Fibroblast of lung (primary cell): ENCODE data around the gene OR8H1. TPM values are rescaled to one million over a fixed set of nuclear protein-coding genes. Genes with fewer than 3 reads are reported as not detected.

Experiments used
- DNase-seq, 2 donors: peaks; one replicate each; pipeline versions ENCODE4 v3.0.0 to v3.0.0-alpha.2; 2010; ENCODE audit warnings: low read depth in 2 of 2
- H2AFZ ChIP-seq: 2 replicates; pipeline ENCODE4 v1.5.1; 2012; ENCODE audit warnings: low read length, control low read depth, inconsistent platforms
- H3K27ac ChIP-seq: 2 replicates; pipeline ENCODE4 v1.5.1; 2011; ENCODE audit warnings: low read length, control low read depth; ENCODE audit not compliant: insufficient read depth
- H3K27me3 ChIP-seq: 2 replicates; pipeline ENCODE4 v1.5.1; 2011; ENCODE audit warnings: mild to moderate bottlenecking, low read length; ENCODE audit not compliant: control insufficient read depth, insufficient read depth
- H3K36me3 ChIP-seq: 2 replicates; pipeline ENCODE4 v1.5.1; 2011; ENCODE audit warnings: low read length; ENCODE audit not compliant: control insufficient read depth, insufficient read depth
- H3K4me1 ChIP-seq: 2 replicates; pipeline ENCODE4 v1.5.1; 2011; ENCODE audit warnings: low read length; ENCODE audit not compliant: control insufficient read depth, insufficient read depth; ENCODE audit errors: extremely low read depth
- H3K4me2 ChIP-seq: 2 replicates; pipeline ENCODE4 v1.5.1; 2011; ENCODE audit warnings: low read length, control low read depth; ENCODE audit not compliant: insufficient read depth; ENCODE audit errors: extremely low read depth
- H3K4me3 ChIP-seq, 4 experiments: fragments of 200-600 bp in 1 of 4; sonication (generic) in 1 of 4; replicated peaks in 1 of 4; 2 replicates each; pipeline ENCODE4 v1.5.1; 2011 to 2016; ENCODE audit warnings: low read length in 4 of 4, low read depth in 3 of 4, mild to moderate bottlenecking in 3 of 4, control low read depth in 2 of 4, inconsistent platforms in 1 of 4, mixed read lengths in 1 of 4; ENCODE audit not compliant: insufficient read depth in 1 of 4; ENCODE audit errors: control extremely low read depth in 1 of 4
- H3K79me2 ChIP-seq: 2 replicates; pipeline ENCODE4 v1.5.1; 2012; ENCODE audit warnings: mild to moderate bottlenecking, low read length, inconsistent platforms; ENCODE audit not compliant: control insufficient read depth, insufficient read depth
- H3K9ac ChIP-seq: 2 replicates; pipeline ENCODE4 v1.5.1; 2011; ENCODE audit warnings: mild to moderate bottlenecking, low read length, control low read depth; ENCODE audit not compliant: insufficient read depth
- H3K9me3 ChIP-seq: 2 replicates; pipeline ENCODE4 v1.5.1; 2012; ENCODE audit warnings: low read depth, low read length; ENCODE audit not compliant: control insufficient read depth, insufficient read depth
- H4K20me1 ChIP-seq: 2 replicates; pipeline ENCODE4 v1.5.1; 2011; ENCODE audit warnings: low read length; ENCODE audit not compliant: control insufficient read depth, insufficient read depth; ENCODE audit errors: extremely low read depth
- CTCF ChIP-seq, 2 donors: IDR thresholded peaks in 1 of 2; conservative IDR thresholded peaks in 1 of 2; 1 replicate in 1 of 2; 2 replicates in 1 of 2; pipeline ENCODE4 v1.5.1; 2011 to 2012; ENCODE audit warnings: low read length in 2 of 2, control low read depth in 1 of 2, inconsistent platforms in 1 of 2, low read depth in 1 of 2, mild to moderate bottlenecking in 1 of 2
- EZH2 ChIP-seq: IDR thresholded peaks from 2 replicates; pipeline ENCODE4 v1.5.1; 2012; ENCODE audit warnings: low read length, control low read depth, mild to moderate bottlenecking; ENCODE audit errors: missing control alignments
- polyA minus RNA-seq: library from RNA; depleted of rRNA, polyadenylated mRNA; stranded (reverse); fragments of >200 nt; gene quantifications from 2 replicates; pipeline ENCODE4 v1.2.3, GENCODE V29; 2011; ENCODE audit warnings: low replicate concordance
- polyA plus RNA-seq, 2 donors: library from polyadenylated mRNA; depleted of rRNA in 1 of 2; stranded (reverse) in 1 of 2; unstranded in 1 of 2; fragments of >200 nt; gene quantifications; 2 replicates each; pipeline ENCODE4 v1.2.1, GENCODE V29; 2011 to 2012; ENCODE audit warnings: missing spikeins in 1 of 2
- total RNA-seq: library from RNA; depleted of rRNA; stranded (reverse); fragments of >200 nt; gene quantifications from 2 replicates; pipeline ENCODE4 v1.2.1, GENCODE V29; 2014

Gene OR8H1
- not detected in 2 replicates for total RNA-seq
- polyA plus RNA-seq, result not detected in 2 replicates
- polyA plus RNA-seq (2012), result not detected in 2 replicates
- polyA minus RNA-seq, result not detected in 2 replicates

GRCh38 chr11:56292154-56292553 is at the start of gene OR8H1:
Gene OR8H1 (minus strand): TSS chr11:56292254. CDS start chr11:56291062, 1,192 bp downstream.
- H2AFZ ChIP-seq, result no peak within 1 kb of the TSS
- H3K4me1 ChIP-seq, result no peaks in the 10 kb centered on the region
- H3K27ac ChIP-seq, result no peak within 1 kb of the TSS
- H3K4me2 ChIP-seq, result no peak within 1 kb of the TSS
- no peaks in the 10 kb centered on the region for H4K20me1 ChIP-seq
- no peak within 1 kb of the TSS for H3K4me3 ChIP-seq
- no peak within 1 kb of the TSS for H3K9ac ChIP-seq
- no peaks in the 10 kb centered on the region for H3K27me3 ChIP-seq
- H3K79me2 ChIP-seq, result no peaks in the 10 kb centered on the region
- no peak for TF ChIP-seq CTCF (conservative IDR thresholded peaks at IDR 0.05 in 1 of 2, IDR thresholded peaks at IDR 0.05 in 1 of 2; ENCODE audit: low read depth in 1 of 2, low read length in 2 of 2)
- TF ChIP-seq EZH2, result no peak
- H3K9me3 ChIP-seq, result no peaks in the 10 kb centered on the region
- DNase-seq, result no peak
- H3K36me3 ChIP-seq, result no peaks in the 10 kb centered on the region

DNA sequence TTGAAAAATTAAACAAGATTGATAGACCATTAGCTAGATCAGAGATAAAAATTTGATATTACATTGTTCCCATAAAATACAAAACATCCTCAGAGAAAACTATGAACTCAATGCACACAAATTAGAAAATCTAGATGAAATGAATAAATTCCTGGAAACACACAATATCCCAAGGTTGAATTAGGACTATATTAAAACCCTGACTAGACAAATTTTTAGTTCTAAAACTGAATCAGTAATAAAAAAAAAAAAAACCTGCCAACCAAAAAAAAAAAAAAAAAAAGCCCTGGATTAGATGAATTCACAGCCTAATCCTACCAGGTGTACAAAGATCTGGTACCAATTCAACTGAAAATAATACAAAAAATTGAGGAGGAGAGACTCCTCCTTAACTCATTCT is 48.2 kb upstream of the OR8H1 start:
- no peaks in the 10 kb centered on the region for H3K36me3 ChIP-seq
- no peaks in the 10 kb centered on the region for H3K4me1 ChIP-seq
- H3K9ac ChIP-seq, result no peak overlapping the region
- no peak for TF ChIP-seq EZH2
- no peak for TF ChIP-seq CTCF (conservative IDR thresholded peaks at IDR 0.05 in 1 of 2, IDR thresholded peaks at IDR 0.05 in 1 of 2; ENCODE audit: low read depth in 1 of 2, low read length in 2 of 2)
- H3K9me3 ChIP-seq, result no peaks in the 10 kb centered on the region
- H2AFZ ChIP-seq, result no peak overlapping the region
- no peaks in the 10 kb centered on the region for H3K27me3 ChIP-seq
- H3K27ac ChIP-seq, result no peak overlapping the region
- no peak for DNase-seq
- no peaks in the 10 kb centered on the region for H3K79me2 ChIP-seq
- H3K4me2 ChIP-seq, result no peak overlapping the region
- H4K20me1 ChIP-seq, result no peaks in the 10 kb centered on the region
- H3K4me3 ChIP-seq, result no peak overlapping the region

DNA sequence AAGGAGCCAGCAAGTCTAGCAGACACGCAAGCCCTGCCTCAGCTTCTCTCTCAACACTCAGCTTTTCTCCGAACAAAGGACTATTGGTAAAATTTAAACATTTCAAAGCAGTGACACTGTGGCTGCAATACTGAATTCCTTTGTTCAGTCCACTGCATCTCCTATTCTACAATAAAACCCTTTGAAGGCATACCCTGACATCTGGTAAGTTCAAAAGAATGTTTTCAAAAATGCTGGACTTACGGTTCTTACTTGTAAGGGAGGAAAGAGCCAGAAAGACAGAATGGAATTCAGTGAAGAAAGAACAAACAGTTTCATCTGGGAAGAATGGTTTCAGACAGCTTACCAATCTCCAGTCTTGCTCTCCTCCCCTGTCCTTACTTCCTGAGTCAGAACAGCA is 41.1 kb upstream of the OR8H1 start:
- no peaks in the 10 kb centered on the region for H3K4me1 ChIP-seq
- TF ChIP-seq EZH2, result no peak
- no peak overlapping the region for H3K27ac ChIP-seq
- H2AFZ ChIP-seq, result no peak overlapping the region
- H3K9ac ChIP-seq, result no peak overlapping the region
- no peak for DNase-seq
- H3K9me3 ChIP-seq, result no peaks in the 10 kb centered on the region
- no peaks in the 10 kb centered on the region for H3K36me3 ChIP-seq
- no peaks in the 10 kb centered on the region for H4K20me1 ChIP-seq
- H3K27me3 ChIP-seq, result no peaks in the 10 kb centered on the region
- H3K4me3 ChIP-seq, result no peak overlapping the region
- H3K4me2 ChIP-seq, result no peak overlapping the region
- H3K79me2 ChIP-seq, result no peaks in the 10 kb centered on the region
